SU-DHL-6 (cell line): Measurements from ENCODE around the gene PLPP6.

Experiments used
- EZH2phosphoT487 ChIP-seq: fragments of 200-600 bp; sonication (generic), shearing (Covaris generic); conservative IDR thresholded peaks from 2 replicates; pipeline ENCODE4 v1.6.1; 2018; ENCODE audit warnings: mild to moderate bottlenecking, antibody characterized with exemption, low read length, moderate library complexity, mixed read lengths
- TF ChIP-seq, protein P1 (sequence below): fragments of 200-600 bp; sonication (generic); IDR thresholded peaks from one replicate; pipeline ENCODE4 v1.5.1; 2017; ENCODE audit warnings: antibody characterized with exemption, mild to moderate bottlenecking, low read length, moderate library complexity; ENCODE audit not compliant: insufficient read depth, poor library complexity, severe bottlenecking

DNA sequence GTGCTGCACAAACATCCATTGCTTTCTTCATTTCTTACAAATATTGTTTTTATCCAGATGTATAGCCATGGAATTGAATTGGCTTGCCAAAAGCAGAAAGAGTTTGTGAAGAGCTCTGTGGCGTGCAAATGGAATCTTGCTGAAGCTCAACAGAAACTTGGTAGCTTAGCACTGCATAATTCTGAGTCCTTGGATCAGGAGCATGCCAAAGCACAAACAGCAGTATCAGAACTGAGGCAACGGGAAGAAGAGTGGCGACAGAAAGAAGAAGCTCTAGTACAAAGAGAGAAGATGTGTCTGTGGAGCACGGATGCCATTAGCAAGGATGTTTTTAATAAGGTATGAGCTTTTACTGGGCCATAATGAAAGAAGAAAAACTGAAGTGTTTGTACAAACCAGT, 22.7 kb downstream of the PLPP6 start:
- TF ChIP-seq, protein P1, sequence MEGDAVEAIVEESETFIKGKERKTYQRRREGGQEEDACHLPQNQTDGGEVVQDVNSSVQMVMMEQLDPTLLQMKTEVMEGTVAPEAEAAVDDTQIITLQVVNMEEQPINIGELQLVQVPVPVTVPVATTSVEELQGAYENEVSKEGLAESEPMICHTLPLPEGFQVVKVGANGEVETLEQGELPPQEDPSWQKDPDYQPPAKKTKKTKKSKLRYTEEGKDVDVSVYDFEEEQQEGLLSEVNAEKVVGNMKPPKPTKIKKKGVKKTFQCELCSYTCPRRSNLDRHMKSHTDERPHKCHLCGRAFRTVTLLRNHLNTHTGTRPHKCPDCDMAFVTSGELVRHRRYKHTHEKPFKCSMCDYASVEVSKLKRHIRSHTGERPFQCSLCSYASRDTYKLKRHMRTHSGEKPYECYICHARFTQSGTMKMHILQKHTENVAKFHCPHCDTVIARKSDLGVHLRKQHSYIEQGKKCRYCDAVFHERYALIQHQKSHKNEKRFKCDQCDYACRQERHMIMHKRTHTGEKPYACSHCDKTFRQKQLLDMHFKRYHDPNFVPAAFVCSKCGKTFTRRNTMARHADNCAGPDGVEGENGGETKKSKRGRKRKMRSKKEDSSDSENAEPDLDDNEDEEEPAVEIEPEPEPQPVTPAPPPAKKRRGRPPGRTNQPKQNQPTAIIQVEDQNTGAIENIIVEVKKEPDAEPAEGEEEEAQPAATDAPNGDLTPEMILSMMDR: no peak
- no peak for TF ChIP-seq EZH2phosphoT487
